NCI-H1092 (cell line): ENCODE results near the gene EGR4.

Experiments
- DNase-seq: peaks from one replicate; lab custom pipeline; 2025; lab: John Stamatoyannopoulos, UW

EGR4 gene

DNA sequence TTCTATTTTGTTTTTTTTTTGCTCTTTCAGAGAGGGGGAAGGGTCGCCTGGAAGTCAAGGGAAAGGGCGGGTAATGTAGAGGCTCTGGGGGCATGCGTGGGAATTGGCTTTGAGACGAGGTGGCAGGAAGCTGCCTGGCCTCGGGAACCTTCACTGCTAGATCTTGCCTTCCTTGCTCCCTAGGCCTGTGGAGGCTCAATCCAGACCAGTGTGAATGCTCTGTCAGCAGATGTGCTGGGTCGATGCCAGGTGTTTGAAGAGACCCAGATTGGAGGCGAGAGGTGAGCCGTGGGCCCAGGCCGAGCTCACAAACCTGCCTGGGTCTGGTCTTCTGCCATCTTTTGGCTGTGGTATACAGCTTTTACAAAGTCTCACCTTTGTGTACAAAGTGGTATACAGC lies 43.7 kb downstream of the EGR4 start:
- no peak for DNase-seq

GRCh38 chr2:73246850-73247249 lies 46.5 kb downstream of the EGR4 start:
- DNase-seq, result no peak

- DNase-seq, result no peak
Measured at GRCh38 chr2:73244580-73244979, 48.8 kb downstream of the EGR4 start.

DNA sequence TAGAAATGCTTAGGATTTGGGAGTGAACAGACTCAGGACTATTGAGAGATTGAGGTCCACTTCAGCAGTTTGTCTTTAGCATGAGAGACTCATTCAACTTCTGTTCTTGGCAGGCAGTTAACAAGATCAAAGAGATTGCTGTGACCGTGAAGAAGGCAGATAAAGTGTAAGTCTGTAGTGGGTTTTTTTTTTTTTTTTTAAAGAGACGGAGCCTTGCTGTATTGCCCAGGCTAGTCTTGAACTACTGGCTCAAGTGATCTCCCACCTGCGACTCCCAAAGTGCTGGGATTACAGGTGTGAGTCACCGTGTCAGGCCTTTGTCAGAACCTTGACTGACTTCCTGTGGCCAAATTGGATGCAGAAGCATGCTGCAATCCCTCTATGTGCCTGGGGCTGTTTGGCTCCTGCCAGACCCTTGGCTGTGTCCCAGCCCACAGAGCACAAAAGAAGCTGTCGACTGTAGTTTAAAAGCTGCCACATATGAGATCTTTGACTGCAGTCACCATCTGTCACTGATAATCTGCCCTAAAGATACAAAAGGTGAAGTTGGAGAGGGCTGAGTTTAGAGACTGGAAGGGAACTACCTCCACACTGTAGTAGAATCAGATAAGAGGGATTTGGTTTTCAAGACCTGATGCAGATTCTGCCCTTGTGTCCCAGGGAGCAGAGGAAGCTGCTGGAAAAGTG lies 49.3 kb downstream of the EGR4 start:
- DNase-seq, result no peak
